IPS-15b (cell line): Measurements from ENCODE around the gene SATB2.

ENCODE experiments used
- H3K27me3 ChIP-seq: one replicate; pipeline ENCODE4 v1.6.1; 2013; ENCODE audit warnings: low read length; ENCODE audit not compliant: control insufficient read depth, insufficient read depth
- H3K36me3 ChIP-seq: one replicate; pipeline ENCODE4 v1.6.1; 2013; ENCODE audit warnings: low read length; ENCODE audit not compliant: control insufficient read depth, insufficient read depth
- H3K4me1 ChIP-seq: one replicate; pipeline ENCODE4 v1.6.1; 2013; ENCODE audit warnings: mild to moderate bottlenecking, low read length; ENCODE audit not compliant: control insufficient read depth, insufficient read depth
- H3K4me3 ChIP-seq: one replicate; pipeline ENCODE4 v1.5.1; 2013; ENCODE audit warnings: low read depth, low read length
- H3K9ac ChIP-seq: one replicate; pipeline ENCODE4 v1.6.1; 2013; ENCODE audit warnings: low read depth, mild to moderate bottlenecking, low read length
- H3K9me3 ChIP-seq: one replicate; pipeline ENCODE4 v1.6.1; 2013; ENCODE audit warnings: mild to moderate bottlenecking, low read length; ENCODE audit not compliant: control insufficient read depth, insufficient read depth

Gene SATB2

GRCh38 chr2:199257261-199258224 is 200.2 kb downstream of the SATB2 start:
- no peak overlapping the region for H3K4me3 ChIP-seq
- no peaks in the 10 kb centered on the region for H3K36me3 ChIP-seq
- H3K4me1 ChIP-seq: no peaks in the 10 kb centered on the region
- H3K27me3 ChIP-seq: no peaks in the 10 kb centered on the region
- H3K9me3 ChIP-seq: no peaks in the 10 kb centered on the region
- no peak overlapping the region for H3K9ac ChIP-seq

GRCh38 chr2:199230091-199230490 is 227.6 kb downstream of the SATB2 start:
- no peaks in the 10 kb centered on the region for H3K27me3 ChIP-seq
- H3K9ac ChIP-seq: no peak overlapping the region
- no peak overlapping the region for H3K4me3 ChIP-seq
- H3K9me3 ChIP-seq: no peaks in the 10 kb centered on the region
- H3K36me3 ChIP-seq: no peaks in the 10 kb centered on the region
- H3K4me1 ChIP-seq: no peaks in the 10 kb centered on the region

- no peaks in the 10 kb centered on the region for H3K9me3 ChIP-seq
- no peak overlapping the region for H3K4me3 ChIP-seq
- H3K27me3 ChIP-seq: no peaks in the 10 kb centered on the region
- no peak overlapping the region for H3K9ac ChIP-seq
- H3K4me1 ChIP-seq: no peaks in the 10 kb centered on the region
- H3K36me3 ChIP-seq: no peaks in the 10 kb centered on the region
Observed at GRCh38 chr2:199228887-199229819, 228.6 kb downstream of the SATB2 start.

GRCh38 chr2:199223791-199224190 is 233.9 kb downstream of the SATB2 start:
- Histone ChIP-seq H3K9ac (no peak overlapping the region), H3K9me3 (no peaks in the 10 kb centered on the region), H3K36me3 (no peaks in the 10 kb centered on the region), H3K27me3 (no peaks in the 10 kb centered on the region), H3K4me3 (no peak overlapping the region), H3K4me1 (no peaks in the 10 kb centered on the region)

GRCh38 chr2:199220920-199221319 is 236.8 kb downstream of the SATB2 start:
- Histone ChIP-seq H3K9ac (no peak overlapping the region), H3K4me1 (no peaks in the 10 kb centered on the region), H3K27me3 (no peaks in the 10 kb centered on the region), H3K36me3 (no peaks in the 10 kb centered on the region), H3K4me3 (no peak overlapping the region), H3K9me3 (no peaks in the 10 kb centered on the region)

GRCh38 chr2:199219551-199219950 is 238.2 kb downstream of the SATB2 start:
- no peaks in the 10 kb centered on the region for H3K9me3 ChIP-seq
- no peaks in the 10 kb centered on the region for H3K36me3 ChIP-seq
- H3K27me3 ChIP-seq: no peaks in the 10 kb centered on the region
- no peaks in the 10 kb centered on the region for H3K4me1 ChIP-seq
- H3K4me3 ChIP-seq: no peak overlapping the region
- no peak overlapping the region for H3K9ac ChIP-seq
